Measurements from ENCODE around the gene CLRN3. TPM values are rescaled to one million over a fixed set of nuclear protein-coding genes. Genes with fewer than 3 reads are reported as not detected.

CLRN3 gene
- total and polyA plus RNA-seq, 9 of the 15 experiments (the other 6 are each of a cell fraction or from before 2014, with no cell fraction given) = not detected

- TF ChIP-seq ZBTB40 (IDR thresholded peaks at IDR 0.05) (no peak), ZBTB40 (CRISPR knock-in tag; IDR thresholded peaks at IDR 0.05) (no peak), MAZ (CRISPR knock-in tag; conservative IDR thresholded peaks at IDR 0.05 in 1 of 2, IDR thresholded peaks at IDR 0.05 in 1 of 2) (no peak)
- TF ChIP-seq, protein P1, sequence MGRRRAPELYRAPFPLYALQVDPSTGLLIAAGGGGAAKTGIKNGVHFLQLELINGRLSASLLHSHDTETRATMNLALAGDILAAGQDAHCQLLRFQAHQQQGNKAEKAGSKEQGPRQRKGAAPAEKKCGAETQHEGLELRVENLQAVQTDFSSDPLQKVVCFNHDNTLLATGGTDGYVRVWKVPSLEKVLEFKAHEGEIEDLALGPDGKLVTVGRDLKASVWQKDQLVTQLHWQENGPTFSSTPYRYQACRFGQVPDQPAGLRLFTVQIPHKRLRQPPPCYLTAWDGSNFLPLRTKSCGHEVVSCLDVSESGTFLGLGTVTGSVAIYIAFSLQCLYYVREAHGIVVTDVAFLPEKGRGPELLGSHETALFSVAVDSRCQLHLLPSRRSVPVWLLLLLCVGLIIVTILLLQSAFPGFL (CRISPR knock-in tag; IDR thresholded peaks at IDR 0.05) = no peak
Observed at GRCh38 chr10:127903789-127904188, 11.0 kb upstream of the CLRN3 start (continued).
